ENCODE data around the gene STAM. TPM values are rescaled to one million over a fixed set of nuclear protein-coding genes. Genes with fewer than 3 reads are reported as not detected.

Gene STAM
- total and polyA plus RNA-seq, 9 of the 15 experiments (the other 6 are each of a cell fraction or from before 2014, with no cell fraction given) = 13.8 to 33.5 (median 26.4) TPM

DNA sequence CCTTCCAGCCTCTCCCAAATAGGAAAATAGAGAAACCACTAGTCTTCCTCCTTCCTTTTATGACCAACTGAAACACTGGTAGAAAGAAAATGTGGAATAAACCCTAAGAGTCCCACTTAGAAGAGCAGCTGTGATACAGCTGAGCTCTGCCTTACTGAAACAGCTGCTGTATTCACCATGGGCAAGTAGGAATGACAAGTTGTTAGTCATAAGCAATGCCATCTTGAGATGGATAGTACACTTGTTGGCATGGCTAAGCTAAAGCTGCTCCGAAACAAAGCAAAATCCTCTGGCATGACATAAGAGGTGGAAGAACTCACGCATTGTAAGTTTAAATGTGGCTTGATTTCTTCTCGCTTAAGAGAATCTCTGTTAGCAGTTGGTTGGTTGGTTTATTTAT is 59.8 kb downstream of the STAM start:
- Histone ChIP-seq H3K9me3 (replicated peaks; ENCODE audit: control insufficient read depth, insufficient read depth, low read depth, low read length) (no peaks in the 10 kb centered on the region; the same call in 1 of the 2 replicates), H3K9me1 (ENCODE audit: control insufficient read depth, insufficient read depth, low read length) (no peaks in the 10 kb centered on the region), H3K27me3 (ENCODE audit: control insufficient read depth in 2 of 2, insufficient read depth in 2 of 2, low read length in 2 of 2) (no peaks in the 10 kb centered on the region), H3K4me1 (replicated peaks in 1 of 2; ENCODE audit: control insufficient read depth in 2 of 2, insufficient read depth in 2 of 2, low read length in 2 of 2) (no peaks in the 10 kb centered on the region), H3K4me3 (no peak overlapping the region), H3K36me3 (ENCODE audit: control insufficient read depth, insufficient read depth, low read length) (peaks cover 65% of the 10 kb centered on the region), H3K79me2 (ENCODE audit: control insufficient read depth, insufficient read depth, low read length) (no peaks in the 10 kb centered on the region), H3K9ac (ENCODE audit: insufficient read depth in 1 of 2, low read depth in 2 of 2, low read length in 2 of 2) (no peak overlapping the region), H3K4me2 (ENCODE audit: insufficient read depth, low read length) (no peak overlapping the region), H4K20me1 (replicated peaks; ENCODE audit: control insufficient read depth, insufficient read depth, low read length) (no peaks in the 10 kb centered on the region), H2AFZ (ENCODE audit: low read depth, low read length) (no peak overlapping the region), H3K27ac (ENCODE audit: extremely low read depth, low read depth, low read length) (no peak overlapping the region)
- ATAC-seq = no peak
- no TSS peak for BruUV-seq (replicated peaks)
- in situ Hi-C loops (cut with MboI) = no loop called here
- DNase-seq (ENCODE audit: extremely low read depth in 1 of 4, low spot score in 3 of 4) = no peak
- 100% methylated on average over 3 of the region's 3 CpGs for WGBS (ENCODE audit: insufficient coverage, low coverage, missing lambda C conversion rate)
- TF ChIP-seq DDX20 (tag; IDR thresholded peaks at IDR 0.05; ENCODE audit: low read depth) (no peak), ATF7 (IDR thresholded peaks at IDR 0.05) (no peak), YBX1 (IDR thresholded peaks at IDR 0.05) (no peak), RBM34 (IDR thresholded peaks at IDR 0.05; ENCODE audit: borderline replicate concordance, insufficient read depth, low read length) (no peak), PRPF4 (IDR thresholded peaks at IDR 0.05; ENCODE audit: insufficient read depth, low read depth, low read length, poor library complexity, severe bottlenecking) (no peak), ETV1 (tag; conservative IDR thresholded peaks at IDR 0.05; ENCODE audit: low read depth) (no peak), POLR2B (IDR thresholded peaks at IDR 0.05; ENCODE audit: low read depth, partially characterized antibody) (no peak), CHD4 (IDR thresholded peaks at IDR 0.05; ENCODE audit: insufficient read depth, insufficient replicate concordance, low read depth, low read length, poor library complexity, severe bottlenecking) (no peak), PHTF2 (CRISPR knock-in tag; IDR thresholded peaks at IDR 0.05) (no peak), MTA1 (IDR thresholded peaks at IDR 0.05; ENCODE audit: borderline replicate concordance) (no peak), CCAR2 (IDR thresholded peaks at IDR 0.05; ENCODE audit: low read depth, low read length) (no peak), GATA2 (CRISPR knock-in tag; IDR thresholded peaks at IDR 0.05) (no peak), HNRNPH1 (optimal IDR thresholded peaks at IDR 0.05; ENCODE audit: low read depth, low read length) (no peak)
- TF ChIP-seq, protein P1, sequence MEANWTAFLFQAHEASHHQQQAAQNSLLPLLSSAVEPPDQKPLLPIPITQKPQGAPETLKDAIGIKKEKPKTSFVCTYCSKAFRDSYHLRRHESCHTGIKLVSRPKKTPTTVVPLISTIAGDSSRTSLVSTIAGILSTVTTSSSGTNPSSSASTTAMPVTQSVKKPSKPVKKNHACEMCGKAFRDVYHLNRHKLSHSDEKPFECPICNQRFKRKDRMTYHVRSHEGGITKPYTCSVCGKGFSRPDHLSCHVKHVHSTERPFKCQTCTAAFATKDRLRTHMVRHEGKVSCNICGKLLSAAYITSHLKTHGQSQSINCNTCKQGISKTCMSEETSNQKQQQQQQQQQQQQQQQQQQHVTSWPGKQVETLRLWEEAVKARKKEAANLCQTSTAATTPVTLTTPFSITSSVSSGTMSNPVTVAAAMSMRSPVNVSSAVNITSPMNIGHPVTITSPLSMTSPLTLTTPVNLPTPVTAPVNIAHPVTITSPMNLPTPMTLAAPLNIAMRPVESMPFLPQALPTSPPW (CRISPR knock-in tag; IDR thresholded peaks at IDR 0.05) = no peak
- TF ChIP-seq, protein P2, sequence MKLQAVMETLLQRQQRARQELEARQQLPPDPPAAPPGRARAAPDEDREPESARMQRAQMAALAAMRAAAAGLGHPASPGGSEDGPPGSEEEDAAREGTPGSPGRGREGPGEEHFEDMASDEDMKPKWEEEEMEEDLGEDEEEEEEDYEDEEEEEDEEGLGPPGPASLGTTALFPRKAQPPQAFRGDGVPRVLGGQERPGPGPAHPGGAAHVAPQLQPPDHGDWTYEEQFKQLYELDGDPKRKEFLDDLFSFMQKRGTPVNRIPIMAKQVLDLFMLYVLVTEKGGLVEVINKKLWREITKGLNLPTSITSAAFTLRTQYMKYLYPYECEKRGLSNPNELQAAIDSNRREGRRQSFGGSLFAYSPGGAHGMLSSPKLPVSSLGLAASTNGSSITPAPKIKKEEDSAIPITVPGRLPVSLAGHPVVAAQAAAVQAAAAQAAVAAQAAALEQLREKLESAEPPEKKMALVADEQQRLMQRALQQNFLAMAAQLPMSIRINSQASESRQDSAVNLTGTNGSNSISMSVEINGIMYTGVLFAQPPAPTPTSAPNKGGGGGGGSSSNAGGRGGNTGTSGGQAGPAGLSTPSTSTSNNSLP (IDR thresholded peaks at IDR 0.05; ENCODE audit: borderline replicate concordance, low read depth, low read length) = no peak
- TF ChIP-seq, protein P3, sequence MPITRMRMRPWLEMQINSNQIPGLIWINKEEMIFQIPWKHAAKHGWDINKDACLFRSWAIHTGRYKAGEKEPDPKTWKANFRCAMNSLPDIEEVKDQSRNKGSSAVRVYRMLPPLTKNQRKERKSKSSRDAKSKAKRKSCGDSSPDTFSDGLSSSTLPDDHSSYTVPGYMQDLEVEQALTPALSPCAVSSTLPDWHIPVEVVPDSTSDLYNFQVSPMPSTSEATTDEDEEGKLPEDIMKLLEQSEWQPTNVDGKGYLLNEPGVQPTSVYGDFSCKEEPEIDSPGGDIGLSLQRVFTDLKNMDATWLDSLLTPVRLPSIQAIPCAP (CRISPR knock-in tag; IDR thresholded peaks at IDR 0.05; ENCODE audit: borderline replicate concordance) = no peak
- ChIA-PET CTCF (ENCODE audit: low intra/inter-chr PET ratio) (no interaction called here), POLR2A (interaction anchor here (0.8 kb wide), 1 partner anchor 87 kb away, joined by 3 read pairs; no protein-coding TSS in a partner anchor)
- FAIRE-seq = no peak
- intact Hi-C loops (cut with micrococcal nuclease) = no loop called here
